ENCODE data around the gene CEP250. TPM values are rescaled to one million over a fixed set of nuclear protein-coding genes. Genes with fewer than 3 reads are reported as not detected.

Gene CEP250
- polyA plus RNA-seq, 1 donor from 2014 or later, result 22.0 TPM

- H3K9me2 ChIP-seq (ENCODE audit: insufficient read depth, low read length), result no peaks in the 10 kb centered on the region
- no peaks in the 10 kb centered on the region for H3K27me3 ChIP-seq (ENCODE audit: insufficient read depth, low read depth, low read length)
- TF ChIP-seq EZH2 (IDR thresholded peaks at IDR 0.05; ENCODE audit: borderline replicate concordance, insufficient read depth, low read length, poor library complexity, severe bottlenecking), result no peak
- TF ChIP-seq TAF1 (IDR thresholded peaks at IDR 0.05; ENCODE audit: low read depth), result no peak
- TF ChIP-seq RAD21 (conservative IDR thresholded peaks at IDR 0.05), result no peak
- no peak for TF ChIP-seq CTCF (IDR thresholded peaks at IDR 0.05; ENCODE audit: poor library complexity, severe bottlenecking)
- H4K20me1 ChIP-seq (ENCODE audit: insufficient read depth), result no peaks in the 10 kb centered on the region
- no peak overlapping the region for H3K4me2 ChIP-seq (ENCODE audit: low read length)
- H3K9ac ChIP-seq (ENCODE audit: low read length), result no peak overlapping the region
- no peak overlapping the region for H2AFZ ChIP-seq (ENCODE audit: low read depth, low read length)
- no peaks in the 10 kb centered on the region for H3K9me3 ChIP-seq (ENCODE audit: low read length)
- peak overlapping the region; percentile 13 for H3K4me3 ChIP-seq (ENCODE audit: low read length)
- H3K79me2 ChIP-seq (replicated peaks; ENCODE audit: insufficient read depth, low read length), result peaks cover 16% of the 10 kb centered on the region
- H3F3A ChIP-seq (ENCODE audit: insufficient read depth, low read length, poor library complexity, severe bottlenecking), result no peaks in the 10 kb centered on the region
- no peaks in the 10 kb centered on the region for H3K36me3 ChIP-seq (ENCODE audit: insufficient read depth, low read length)
- H3K27ac ChIP-seq (ENCODE audit: low read length), result no peak overlapping the region
These were observed 3.0 kb downstream of the CEP250 start for GRCh38 chr20:35458388-35458787.

- H4K20me1 ChIP-seq (ENCODE audit: insufficient read depth), result no peaks in the 10 kb centered on the region
- H2AFZ ChIP-seq (ENCODE audit: low read depth, low read length), result no peak overlapping the region
- H3K9me3 ChIP-seq (ENCODE audit: low read length), result no peaks in the 10 kb centered on the region
- peaks cover 16% of the 10 kb centered on the region for H3K79me2 ChIP-seq (replicated peaks; ENCODE audit: insufficient read depth, low read length)
- TF ChIP-seq EP300 (conservative IDR thresholded peaks at IDR 0.05; ENCODE audit: poor library complexity, severe bottlenecking), result no peak
- TF ChIP-seq TAF1 (IDR thresholded peaks at IDR 0.05; ENCODE audit: low read depth), result no peak
- no peak for TF ChIP-seq MXI1 (conservative IDR thresholded peaks at IDR 0.05; ENCODE audit: poor library complexity, severe bottlenecking)
- no peak for TF ChIP-seq CTCF (IDR thresholded peaks at IDR 0.05; ENCODE audit: poor library complexity, severe bottlenecking)
- TF ChIP-seq SMC3 (conservative IDR thresholded peaks at IDR 0.05; ENCODE audit: poor library complexity), result no peak
- no peak for TF ChIP-seq REST (IDR thresholded peaks at IDR 0.05; ENCODE audit: borderline replicate concordance)
- TF ChIP-seq RAD21 (conservative IDR thresholded peaks at IDR 0.05), result no peak
- TF ChIP-seq POLR2AphosphoS5 (IDR thresholded peaks at IDR 0.05), result no peak
- TF ChIP-seq EZH2 (IDR thresholded peaks at IDR 0.05; ENCODE audit: borderline replicate concordance, insufficient read depth, low read length, poor library complexity, severe bottlenecking), result no peak
- no peak overlapping the region for H3K4me3 ChIP-seq (ENCODE audit: low read length)
- no peak overlapping the region for H3K9ac ChIP-seq (ENCODE audit: low read length)
- no peaks in the 10 kb centered on the region for H3K27me3 ChIP-seq (ENCODE audit: insufficient read depth, low read depth, low read length)
- H3F3A ChIP-seq (ENCODE audit: insufficient read depth, low read length, poor library complexity, severe bottlenecking), result no peaks in the 10 kb centered on the region
- H3K9me2 ChIP-seq (ENCODE audit: insufficient read depth, low read length), result no peaks in the 10 kb centered on the region
- no peak overlapping the region for H3K4me2 ChIP-seq (ENCODE audit: low read length)
- no peaks in the 10 kb centered on the region for H3K36me3 ChIP-seq (ENCODE audit: insufficient read depth, low read length)
- no peak overlapping the region for H3K27ac ChIP-seq (ENCODE audit: low read length)
These were observed 6.2 kb downstream of the CEP250 start for GRCh38 chr20:35461620-35462019.

Measured in neural cell (in vitro differentiated cells).